Stimulated activated CD4-positive, alpha-beta T cell treated with anti-CD3 and anti-CD28 coated beads, Interleukin-2, amount 100 ng/mL, for 4 hours (primary cell): ENCODE data around the gene WDR55.
A peak's percentile ranks its signal among the peaks of the same experiment; 100 is the strongest.
"Not testable (repeated sequence)": the region's sequence is repeated elsewhere in the genome, so short reads cannot be mapped to it uniquely, and the experiment has no call there.

Source experiments
- DNase-seq: peaks from one replicate; pipeline ENCODE4 v3.0.0-alpha.2; 2020; ENCODE audit warnings: low read depth

The WDR55 gene

GRCh38 chr5:140658870-140659269, 5.8 kb upstream of the WDR55 start:
- no peak for DNase-seq

GRCh38 chr5:140660371-140660770, 4.3 kb upstream of the WDR55 start:
- DNase-seq = not testable (repeated sequence)

- no peak for DNase-seq
These were observed 710 bp upstream of the WDR55 start for GRCh38 chr5:140664030-140664358.

- not testable (repeated sequence) for DNase-seq
These were observed 6.3 kb downstream of the WDR55 start for GRCh38 chr5:140671035-140671434.

GRCh38 chr5:140671472-140672125, 6.9 kb downstream of the WDR55 start:
- no peak for DNase-seq

GRCh38 chr5:140672455-140673186, 7.9 kb downstream of the WDR55 start:
- DNase-seq = no peak

GRCh38 chr5:140673187-140673976, 8.7 kb downstream of the WDR55 start, which contains the start of gene DND1:
DND1 (minus strand) TSS chr5:140673576; CDS start chr5:140673542, 34 bp downstream.
- DNase-seq = no peak

- no peak for DNase-seq
These were observed 9.5 kb downstream of the WDR55 start for GRCh38 chr5:140674211-140674610.

- DNase-seq = no peak
These were observed 9.9 kb downstream of the WDR55 start for GRCh38 chr5:140674629-140675028.

GRCh38 chr5:140677947-140678346, 13.2 kb downstream of the WDR55 start:
- DNase-seq = no peak

- no peak for DNase-seq
These were observed 14.3 kb downstream of the WDR55 start for GRCh38 chr5:140678993-140679392.

- no peak for DNase-seq
These were observed 25.8 kb downstream of the WDR55 start for GRCh38 chr5:140690376-140690932.

- peak; percentile 72 for DNase-seq
These were observed 26.5 kb downstream of the WDR55 start, which contains the start of the genes HARS1 and HARS2 for GRCh38 chr5:140690941-140691924. HARS1 (minus strand) TSS chr5:140691370; CDS start chr5:140691304, 66 bp downstream. HARS2 (plus strand) TSS chr5:140691455; CDS start chr5:140691649, 194 bp downstream.

- no peak for DNase-seq
These were observed 29.6 kb downstream of the WDR55 start for GRCh38 chr5:140694276-140694675.

- DNase-seq = no peak
These were observed 32.3 kb downstream of the WDR55 start for GRCh38 chr5:140696891-140697492.

GRCh38 chr5:140700177-140701144, 35.8 kb downstream of the WDR55 start, which contains the start of gene ZMAT2:
ZMAT2 (plus strand) TSS chr5:140700447; CDS start chr5:140700461, 14 bp downstream.
- peak; percentile 90 for DNase-seq

GRCh38 chr5:140707812-140708211, 43.1 kb downstream of the WDR55 start:
- DNase-seq = no peak

- DNase-seq = not testable (repeated sequence)
These were observed 44.1 kb downstream of the WDR55 start for GRCh38 chr5:140708787-140709186.

- peak; percentile 87 for DNase-seq
These were observed 46.3 kb downstream of the WDR55 start for GRCh38 chr5:140710899-140711552.
